H9 (cell line): ENCODE results near the gene VDAC2. TPM values are rescaled to one million over a fixed set of nuclear protein-coding genes. Genes with fewer than 3 reads are reported as not detected.

Experiments used
- DNase-seq: peaks from one replicate; pipeline ENCODE4 v3.0.0-alpha.2; 2017
- H2AFZ ChIP-seq: one replicate; pipeline ENCODE4 v1.6.1; 2013; ENCODE audit warnings: mild to moderate bottlenecking, low read length, control low read depth, moderate library complexity
- H2AK5ac ChIP-seq: 2 replicates; pipeline ENCODE4 v1.6.1; 2013; ENCODE audit warnings: low read length, control low read depth, mixed read lengths; ENCODE audit not compliant: insufficient read length
- H2BK120ac ChIP-seq: one replicate; pipeline ENCODE4 v1.6.1; 2013; ENCODE audit warnings: low read depth, mild to moderate bottlenecking, low read length, control low read depth, inconsistent platforms; ENCODE audit not compliant: poor library complexity, severe bottlenecking
- H2BK12ac ChIP-seq: 2 replicates; pipeline ENCODE4 v1.6.1; 2013; ENCODE audit warnings: low read length, control low read depth, mixed read lengths, low read depth; ENCODE audit not compliant: insufficient read length
- H2BK15ac ChIP-seq: 2 replicates; pipeline ENCODE4 v1.6.1; 2013; ENCODE audit warnings: low read depth, low read length, control low read depth
- H2BK20ac ChIP-seq: one replicate; pipeline ENCODE4 v1.6.1; 2013; ENCODE audit warnings: low read depth, mild to moderate bottlenecking, low read length, control low read depth, inconsistent platforms; ENCODE audit not compliant: poor library complexity, severe bottlenecking
- H2BK5ac ChIP-seq: 2 replicates; pipeline ENCODE4 v1.6.1; 2013; ENCODE audit warnings: low read length, control low read depth, mixed read lengths; ENCODE audit not compliant: insufficient read length
- H3K14ac ChIP-seq: 2 replicates; pipeline ENCODE4 v1.6.1; 2013; ENCODE audit warnings: low read length, control low read depth; ENCODE audit not compliant: insufficient read depth
- H3K18ac ChIP-seq: 2 replicates; pipeline ENCODE4 v1.6.1; 2013; ENCODE audit warnings: low read depth, mild to moderate bottlenecking, mixed read lengths, low read length, control low read depth; ENCODE audit not compliant: insufficient read length
- H3K23ac ChIP-seq: 2 replicates; pipeline ENCODE4 v1.6.1; 2013; ENCODE audit warnings: low read length, control low read depth, mixed read lengths, low read depth; ENCODE audit not compliant: insufficient read length
- H3K23me2 ChIP-seq: 2 replicates; pipeline ENCODE4 v1.6.1; 2013; ENCODE audit warnings: low read depth, mild to moderate bottlenecking, mixed read lengths, low read length, control low read depth; ENCODE audit not compliant: insufficient read length, poor library complexity, severe bottlenecking
- H3K27ac ChIP-seq: 2 replicates; pipeline ENCODE4 v1.5.1; 2013; ENCODE audit warnings: low read length, control low read depth, mixed read lengths, low read depth; ENCODE audit not compliant: insufficient read length
- H3K27me3 ChIP-seq: 2 replicates; pipeline ENCODE4 v1.6.1; 2013; ENCODE audit warnings: low read length, control low read depth, inconsistent platforms; ENCODE audit not compliant: insufficient read depth
- H3K4ac ChIP-seq: 2 replicates; pipeline ENCODE4 v1.6.1; 2013; ENCODE audit warnings: low read depth, mild to moderate bottlenecking, control low read depth, inconsistent platforms, low read length, moderate library complexity
- H3K4me1 ChIP-seq: 2 replicates; pipeline ENCODE4 v1.6.1; 2013; ENCODE audit warnings: low read length, control low read depth, inconsistent platforms; ENCODE audit not compliant: insufficient read depth
- H3K4me2 ChIP-seq: 2 replicates; pipeline ENCODE4 v1.6.1; 2013; ENCODE audit warnings: low read length, control low read depth, mixed read lengths; ENCODE audit not compliant: insufficient read length, insufficient read depth
- H3K56ac ChIP-seq: 2 replicates; pipeline ENCODE4 v1.6.1; 2013; ENCODE audit warnings: low read depth, mild to moderate bottlenecking, mixed read lengths, low read length, control low read depth; ENCODE audit not compliant: insufficient read length
- H3K79me1 ChIP-seq: 2 replicates; pipeline ENCODE4 v1.6.1; 2013; ENCODE audit warnings: low read depth, mild to moderate bottlenecking, moderate library complexity, low read length, control low read depth, inconsistent platforms; ENCODE audit not compliant: insufficient read depth, poor library complexity, severe bottlenecking
- H3K79me2 ChIP-seq: 2 replicates; pipeline ENCODE4 v1.6.1; 2013; ENCODE audit warnings: low read length, control low read depth, inconsistent platforms; ENCODE audit not compliant: insufficient read depth
- H3K9ac ChIP-seq: 2 replicates; pipeline ENCODE4 v1.6.1; 2013; ENCODE audit warnings: low read length, control low read depth, mixed read lengths; ENCODE audit not compliant: insufficient read length; ENCODE audit errors: extremely low read depth
- H3K9me3 ChIP-seq: one replicate; pipeline ENCODE4 v1.6.1; 2013; ENCODE audit warnings: low read depth, low read length, inconsistent platforms; ENCODE audit not compliant: control insufficient read depth
- H3T11ph ChIP-seq: one replicate; pipeline ENCODE4 v1.6.1; 2013; ENCODE audit warnings: mild to moderate bottlenecking, low read length, control low read depth, inconsistent platforms
- H4K20me1 ChIP-seq: one replicate; pipeline ENCODE4 v1.6.1; 2013; ENCODE audit not compliant: control insufficient read depth, insufficient read length, insufficient read depth
- H4K5ac ChIP-seq: 2 replicates; pipeline ENCODE4 v1.6.1; 2013; ENCODE audit warnings: low read depth, mild to moderate bottlenecking, mixed read lengths, low read length, control low read depth; ENCODE audit not compliant: insufficient read length
- H4K8ac ChIP-seq: replicated peaks from 2 replicates; pipeline ENCODE4 v1.6.1; 2013; ENCODE audit warnings: low read length, control low read depth, mixed read lengths, low read depth; ENCODE audit not compliant: insufficient read length
- H4K91ac ChIP-seq: 2 replicates; pipeline ENCODE4 v1.6.1; 2013; ENCODE audit warnings: low read depth, mild to moderate bottlenecking, moderate library complexity, mixed read lengths, low read length, control low read depth; ENCODE audit not compliant: insufficient read length
- H3K27ac Mint-ChIP-seq, 3 experiments: 2 replicates in 2 of 3; 3 replicates in 1 of 3; pipeline ENCODE4 v1.8.0; 2020 to 2021; ENCODE audit warnings: mixed read lengths in 3 of 3, mild to moderate bottlenecking in 1 of 3, moderate library complexity in 1 of 3
- H3K27me3 Mint-ChIP-seq: 2 replicates; pipeline ENCODE4 v1.8.0; 2021; ENCODE audit warnings: low read depth, mild to moderate bottlenecking, moderate library complexity, mixed read lengths
- H3K36me3 Mint-ChIP-seq, 3 experiments: 2 replicates in 2 of 3; 3 replicates in 1 of 3; pipeline ENCODE4 v1.8.0; 2020 to 2021; ENCODE audit warnings: low read depth in 3 of 3, mixed read lengths in 3 of 3; ENCODE audit not compliant: insufficient read depth in 1 of 3
- H3K4me1 Mint-ChIP-seq, 2 experiments: 2 replicates each; pipeline ENCODE4 v1.8.0; 2020; ENCODE audit warnings: mixed read lengths in 2 of 2
- H3K4me3 Mint-ChIP-seq, 2 experiments: 2 replicates in 1 of 2; 3 replicates in 1 of 2; pipeline ENCODE4 v1.8.0; 2020 to 2021; ENCODE audit warnings: mild to moderate bottlenecking in 2 of 2, mixed read lengths in 2 of 2, moderate library complexity in 1 of 2
- H3K9me3 Mint-ChIP-seq, 2 experiments: 2 replicates in 1 of 2; 3 replicates in 1 of 2; pipeline ENCODE4 v1.8.0; 2020; ENCODE audit warnings: mild to moderate bottlenecking in 2 of 2, mixed read lengths in 2 of 2, moderate library complexity in 1 of 2
- CTCF ChIP-seq: fragments of 200-600 bp; sonication (generic); conservative IDR thresholded peaks from 3 replicates; pipeline ENCODE4 v1.8.0; 2021; ENCODE audit warnings: antibody characterized with exemption, mild to moderate bottlenecking
- WGBS: extraction: QIAGEN DNeasy Blood & Tissue Kit; methylation state at CpG from one replicate; pipeline ENCODE4 v1.1.7; 2013; ENCODE audit warnings: missing lambda C conversion rate, low lambda C conversion rate, mixed read lengths; ENCODE audit not compliant: insufficient read length; ENCODE audit errors: extremely low coverage; 5-methylcytosine and 5-hydroxymethylcytosine counted together
- total RNA-seq: library from RNA; stranded (reverse); gene quantifications from 2 replicates; pipeline ENCODE4 v1.2.1, GENCODE V29; 2021

VDAC2 gene
- total RNA-seq, 1 experiment from 2014 or later = 271 TPM

DNA sequence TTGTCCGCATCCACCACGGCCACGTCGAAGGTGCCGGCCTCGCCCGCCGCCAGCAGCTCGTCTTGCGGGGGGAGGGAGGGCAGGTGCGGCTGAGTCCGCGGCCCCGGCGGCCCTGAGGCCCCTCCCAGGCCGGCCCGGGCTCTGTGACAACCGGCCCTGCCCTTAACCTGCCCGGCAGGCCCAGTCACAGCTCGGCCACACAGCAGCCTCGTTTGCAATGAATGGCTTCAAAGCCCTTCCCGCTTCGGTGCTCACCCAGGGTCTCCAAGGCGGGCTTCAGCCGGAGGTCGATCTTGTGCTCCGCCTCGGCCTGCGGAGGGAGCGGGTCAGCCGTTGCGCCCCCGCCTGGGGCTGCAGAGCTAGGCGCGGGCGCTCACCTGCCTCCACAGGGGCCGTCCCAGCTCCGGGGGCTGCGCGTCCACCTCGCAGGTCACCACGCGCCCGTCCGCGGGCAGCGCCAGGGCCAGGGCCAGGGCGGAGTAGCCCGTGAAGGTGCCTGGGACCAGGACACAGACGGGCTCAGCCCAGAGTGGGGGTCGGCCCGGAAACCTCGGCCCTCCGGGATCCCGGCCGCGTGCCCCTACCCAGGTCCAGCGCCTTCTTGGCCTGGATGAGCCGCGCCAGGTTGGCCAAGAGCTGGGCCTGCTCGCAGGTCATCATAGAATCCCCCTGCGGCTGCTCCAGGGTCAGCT is 24.2 kb downstream of the VDAC2 start:
- no peak overlapping the region for H3K27ac Mint-ChIP-seq
- no peak overlapping the region for H4K5ac ChIP-seq
- no peak overlapping the region for H3K4ac ChIP-seq
- H2BK5ac ChIP-seq = no peak overlapping the region
- no peaks in the 10 kb centered on the region for H4K20me1 ChIP-seq
- H3T11ph ChIP-seq = no peak overlapping the region
- H3K18ac ChIP-seq = no peak overlapping the region
- H2BK120ac ChIP-seq = no peak overlapping the region
- no peaks in the 10 kb centered on the region for H3K27me3 Mint-ChIP-seq
- no peaks in the 10 kb centered on the region for H3K79me2 ChIP-seq
- H3K4me2 ChIP-seq = peak overlapping the region; percentile 58
- H3K4me1 ChIP-seq = no peaks in the 10 kb centered on the region; the same call in 1 of the 2 replicates
- H2BK20ac ChIP-seq = no peak overlapping the region
- WGBS = no CpG with 5 or more reads among the region's 62 CpGs
- TF ChIP-seq CTCF = peak; percentile 34; the same call in 1 of the 3 replicates
- no peak overlapping the region for H3K23ac ChIP-seq
- no peak overlapping the region for H4K8ac ChIP-seq
- H2BK15ac ChIP-seq = no peak overlapping the region
- no peak overlapping the region for H3K9ac ChIP-seq
- H3K27me3 ChIP-seq = no peaks in the 10 kb centered on the region
- H2AK5ac ChIP-seq = no peak overlapping the region
- H3K4me1 Mint-ChIP-seq = peaks cover 18% of the 10 kb centered on the region in 2 experiments
- H2BK12ac ChIP-seq = no peak overlapping the region
- peak overlapping the region; percentile 70 to 78 for H3K4me3 Mint-ChIP-seq
- peak; percentile 73 for DNase-seq
- H3K14ac ChIP-seq = no peak overlapping the region
- H3K27ac ChIP-seq = no peak overlapping the region
- H4K91ac ChIP-seq = no peak overlapping the region
- no peak overlapping the region for H2AFZ ChIP-seq
- peaks cover 28 to 35% (median 31%) of the 10 kb centered on the region in 3 experiments for H3K36me3 Mint-ChIP-seq
- H3K23me2 ChIP-seq = peaks cover 17% of the 10 kb centered on the region
- no peaks in the 10 kb centered on the region for H3K79me1 ChIP-seq
- no peaks in the 10 kb centered on the region for H3K9me3 ChIP-seq
- H3K9me3 Mint-ChIP-seq = no peaks in the 10 kb centered on the region
- no peak overlapping the region for H3K56ac ChIP-seq
